KMS-11 (cell line): ENCODE measurements around the gene PCDHGC4.

Experiments used
- H2AFZ ChIP-seq: fragments of 200-600 bp; sonication (generic); 2 replicates; pipeline ENCODE4 v1.6.1; 2016; ENCODE audit warnings: antibody characterized with exemption, mixed run types, low read depth
- H3K27ac ChIP-seq: fragments of 200-600 bp; sonication (generic); 2 replicates; pipeline ENCODE4 v1.6.1; 2016; ENCODE audit warnings: mild to moderate bottlenecking, mixed run types
- H3K27me3 ChIP-seq: fragments of 200-600 bp; sonication (generic); 2 replicates; pipeline ENCODE4 v1.6.1; 2017; ENCODE audit warnings: mild to moderate bottlenecking, low read depth, mixed run types, moderate library complexity; ENCODE audit not compliant: insufficient read depth
- H3K36me3 ChIP-seq: fragments of 200-600 bp; sonication (generic); 2 replicates; pipeline ENCODE4 v1.6.1; 2017; ENCODE audit warnings: mild to moderate bottlenecking, mixed run types; ENCODE audit not compliant: insufficient read depth
- H3K4me1 ChIP-seq: fragments of 200-600 bp; sonication (generic); 2 replicates; pipeline ENCODE4 v1.6.1; 2016; ENCODE audit warnings: mild to moderate bottlenecking, low read depth, mixed run types; ENCODE audit not compliant: poor library complexity, severe bottlenecking
- H3K4me2 ChIP-seq: fragments of 200-600 bp; sonication (generic); 2 replicates; pipeline ENCODE4 v1.7.0; 2016; ENCODE audit warnings: mild to moderate bottlenecking, mixed run types
- H3K4me3 ChIP-seq: fragments of 200-600 bp; sonication (generic); IDR thresholded peaks from 2 replicates; pipeline ENCODE4 v1.6.1; 2017; ENCODE audit warnings: low read depth, low read length, mixed read lengths; ENCODE audit not compliant: insufficient read depth
- H3K79me2 ChIP-seq: fragments of 200-600 bp; sonication (generic); 2 replicates; pipeline ENCODE4 v1.6.1; 2016; ENCODE audit warnings: low read depth, mixed run types; ENCODE audit not compliant: insufficient read depth
- H3K9ac ChIP-seq: fragments of 200-600 bp; sonication (generic); 2 replicates; pipeline ENCODE4 v1.6.1; 2016; ENCODE audit warnings: mild to moderate bottlenecking, mixed run types
- H4K20me1 ChIP-seq: fragments of 200-600 bp; sonication (generic); 2 replicates; pipeline ENCODE4 v1.6.1; 2016; ENCODE audit warnings: mild to moderate bottlenecking, mixed run types; ENCODE audit not compliant: insufficient read depth
- CTCF ChIP-seq: fragments of 200-600 bp; sonication (generic); conservative IDR thresholded peaks from 2 replicates; pipeline ENCODE4 v1.6.1; 2017; ENCODE audit warnings: low read depth, mild to moderate bottlenecking, antibody characterized with exemption, low read length, moderate library complexity, mixed read lengths

Gene PCDHGC4

GRCh38 chr5:141441571-141442170 is 43.2 kb upstream of the PCDHGC4 start:
- Histone ChIP-seq H3K4me1 (no peaks in the 10 kb centered on the region), H3K79me2 (no peaks in the 10 kb centered on the region), H2AFZ (no peak overlapping the region), H3K36me3 (no peaks in the 10 kb centered on the region), H3K27me3 (no peaks in the 10 kb centered on the region), H3K27ac (no peak overlapping the region), H4K20me1 (no peaks in the 10 kb centered on the region), H3K9ac (no peak overlapping the region), H3K4me2 (no peak overlapping the region), H3K4me3 (no peak overlapping the region)
- TF ChIP-seq CTCF: no peak

- no peak for TF ChIP-seq CTCF
- Histone ChIP-seq H3K4me2 (no peak overlapping the region), H3K27ac (no peak overlapping the region), H3K4me3 (no peak overlapping the region), H3K4me1 (no peaks in the 10 kb centered on the region), H3K79me2 (no peaks in the 10 kb centered on the region), H3K36me3 (no peaks in the 10 kb centered on the region), H2AFZ (no peak overlapping the region), H4K20me1 (no peaks in the 10 kb centered on the region), H3K27me3 (no peaks in the 10 kb centered on the region), H3K9ac (no peak overlapping the region)
Measured at GRCh38 chr5:141465351-141465750, 19.5 kb upstream of the PCDHGC4 start.

GRCh38 chr5:141475625-141476131 is 9.2 kb upstream of the PCDHGC4 start, which contains the start of gene PCDHGC3:
TSS of gene PCDHGC3 (plus strand) at chr5:141475966. CDS start at chr5:141476117, 151 bp downstream.
- no peak within 1 kb of the TSS for H3K4me2 ChIP-seq
- no peaks in the 10 kb centered on the region for H3K4me1 ChIP-seq
- H2AFZ ChIP-seq: no peak within 1 kb of the TSS
- H3K36me3 ChIP-seq: no peaks in the 10 kb centered on the region
- H4K20me1 ChIP-seq: no peaks in the 10 kb centered on the region
- H3K79me2 ChIP-seq: no peaks in the 10 kb centered on the region
- no peaks in the 10 kb centered on the region for H3K27me3 ChIP-seq
- no peak within 1 kb of the TSS for H3K27ac ChIP-seq
- TF ChIP-seq CTCF: no peak
- no peak within 1 kb of the TSS for H3K9ac ChIP-seq
- no peak within 1 kb of the TSS for H3K4me3 ChIP-seq

GRCh38 chr5:141476132-141476911 is 8.5 kb upstream of the PCDHGC4 start:
- Histone ChIP-seq H3K4me3 (no peak overlapping the region), H3K79me2 (no peaks in the 10 kb centered on the region), H4K20me1 (no peaks in the 10 kb centered on the region), H3K4me2 (no peak overlapping the region), H3K27me3 (no peaks in the 10 kb centered on the region), H3K36me3 (no peaks in the 10 kb centered on the region), H2AFZ (no peak overlapping the region), H3K4me1 (no peaks in the 10 kb centered on the region), H3K27ac (no peak overlapping the region), H3K9ac (no peak overlapping the region)
- no peak for TF ChIP-seq CTCF
